ENCODE results near the gene GPR158.
"Not testable (repeated sequence)": the region's sequence is repeated elsewhere in the genome, so short reads cannot be mapped to it uniquely, and the experiment has no call there.

Gene GPR158, protein sequence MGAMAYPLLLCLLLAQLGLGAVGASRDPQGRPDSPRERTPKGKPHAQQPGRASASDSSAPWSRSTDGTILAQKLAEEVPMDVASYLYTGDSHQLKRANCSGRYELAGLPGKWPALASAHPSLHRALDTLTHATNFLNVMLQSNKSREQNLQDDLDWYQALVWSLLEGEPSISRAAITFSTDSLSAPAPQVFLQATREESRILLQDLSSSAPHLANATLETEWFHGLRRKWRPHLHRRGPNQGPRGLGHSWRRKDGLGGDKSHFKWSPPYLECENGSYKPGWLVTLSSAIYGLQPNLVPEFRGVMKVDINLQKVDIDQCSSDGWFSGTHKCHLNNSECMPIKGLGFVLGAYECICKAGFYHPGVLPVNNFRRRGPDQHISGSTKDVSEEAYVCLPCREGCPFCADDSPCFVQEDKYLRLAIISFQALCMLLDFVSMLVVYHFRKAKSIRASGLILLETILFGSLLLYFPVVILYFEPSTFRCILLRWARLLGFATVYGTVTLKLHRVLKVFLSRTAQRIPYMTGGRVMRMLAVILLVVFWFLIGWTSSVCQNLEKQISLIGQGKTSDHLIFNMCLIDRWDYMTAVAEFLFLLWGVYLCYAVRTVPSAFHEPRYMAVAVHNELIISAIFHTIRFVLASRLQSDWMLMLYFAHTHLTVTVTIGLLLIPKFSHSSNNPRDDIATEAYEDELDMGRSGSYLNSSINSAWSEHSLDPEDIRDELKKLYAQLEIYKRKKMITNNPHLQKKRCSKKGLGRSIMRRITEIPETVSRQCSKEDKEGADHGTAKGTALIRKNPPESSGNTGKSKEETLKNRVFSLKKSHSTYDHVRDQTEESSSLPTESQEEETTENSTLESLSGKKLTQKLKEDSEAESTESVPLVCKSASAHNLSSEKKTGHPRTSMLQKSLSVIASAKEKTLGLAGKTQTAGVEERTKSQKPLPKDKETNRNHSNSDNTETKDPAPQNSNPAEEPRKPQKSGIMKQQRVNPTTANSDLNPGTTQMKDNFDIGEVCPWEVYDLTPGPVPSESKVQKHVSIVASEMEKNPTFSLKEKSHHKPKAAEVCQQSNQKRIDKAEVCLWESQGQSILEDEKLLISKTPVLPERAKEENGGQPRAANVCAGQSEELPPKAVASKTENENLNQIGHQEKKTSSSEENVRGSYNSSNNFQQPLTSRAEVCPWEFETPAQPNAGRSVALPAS (N-terminal part only)

DNA sequence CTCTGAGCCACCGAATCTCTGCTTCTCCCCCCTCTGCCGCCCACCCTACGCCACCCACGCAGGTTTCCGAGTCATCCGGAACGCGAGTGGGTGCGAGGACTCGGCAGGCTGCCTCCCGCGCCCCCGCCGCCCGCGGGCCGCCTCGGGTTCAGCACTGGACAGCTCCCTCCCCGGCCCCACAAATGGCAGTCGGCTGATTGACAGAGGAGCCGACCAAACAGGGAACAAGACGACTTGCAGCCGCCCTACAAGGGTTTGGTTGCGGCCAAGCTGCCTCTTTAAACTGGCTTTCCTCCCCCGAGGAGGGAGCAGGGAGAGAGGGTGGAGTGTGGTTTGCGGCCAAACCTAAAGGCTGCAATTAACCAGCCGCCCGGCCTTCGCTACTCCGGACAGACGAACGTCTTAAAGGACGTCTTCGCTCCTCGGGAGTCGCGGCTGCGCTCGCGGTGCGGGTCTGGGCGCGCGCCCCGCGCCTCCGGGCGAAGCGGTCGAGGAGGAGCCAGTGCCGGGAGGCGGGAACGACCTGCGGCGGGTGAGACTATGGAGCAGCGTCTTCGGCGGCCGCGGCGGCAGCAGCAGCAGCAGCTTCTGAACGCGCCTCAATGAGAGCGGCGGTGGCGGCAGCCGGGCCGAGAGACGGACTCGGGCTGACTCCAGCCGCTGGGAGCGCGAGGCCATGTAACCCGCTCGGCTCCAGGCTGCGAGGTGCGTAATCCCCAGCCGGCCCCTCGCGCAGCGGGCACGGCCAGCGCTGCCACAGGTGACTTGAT is at the start of gene GPR158:
TSS of gene GPR158 (plus strand) at position 541 of the 770 bp plus-strand sequence. CDS start 420 bp downstream, outside the sequence.
- peak; percentile 58 for DNase-seq (ENCODE audit: low read depth)

DNA sequence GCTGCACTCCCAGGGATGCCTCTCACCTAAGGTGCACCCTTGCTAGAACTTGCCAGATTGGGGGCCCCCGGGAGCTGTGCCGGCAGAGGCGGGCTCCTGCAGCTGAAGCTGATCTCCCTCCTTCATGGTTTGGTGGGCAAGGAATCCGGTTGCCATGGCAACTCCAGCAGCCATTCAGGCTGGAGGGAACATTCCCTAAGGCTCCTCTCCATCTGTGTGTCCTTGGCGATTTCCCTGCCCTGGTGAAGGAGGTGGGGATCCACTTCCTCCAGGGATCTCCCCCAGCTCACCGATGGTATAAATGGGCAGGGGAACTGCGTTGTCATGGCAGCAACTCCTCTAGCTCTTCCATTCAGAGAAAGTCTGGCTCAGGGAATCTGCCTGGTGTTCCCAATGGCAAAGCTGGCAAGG is 49.6 kb upstream of the GPR158 start:
- DNase-seq (ENCODE audit: low read depth): no peak

DNA sequence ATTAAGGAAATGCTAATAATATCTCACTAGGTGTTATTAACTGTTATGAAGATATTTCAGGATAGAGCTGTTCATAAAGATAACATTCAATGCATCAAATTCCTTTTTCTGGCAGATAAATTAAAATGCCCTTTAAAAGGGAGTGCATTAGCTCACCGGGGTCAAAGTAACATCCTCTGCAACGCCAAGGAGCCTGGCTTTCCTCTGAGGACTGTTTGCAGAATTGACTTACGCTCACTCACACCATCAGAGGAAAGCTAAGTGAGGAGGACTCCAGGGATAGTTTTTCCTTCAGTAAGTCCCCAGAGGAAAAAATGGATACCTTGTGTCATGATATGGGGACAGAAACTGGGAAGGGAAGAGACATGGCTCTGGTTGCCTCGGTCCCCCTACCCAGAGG is 45.2 kb upstream of the GPR158 start:
- no peak for DNase-seq (ENCODE audit: low read depth)

DNA sequence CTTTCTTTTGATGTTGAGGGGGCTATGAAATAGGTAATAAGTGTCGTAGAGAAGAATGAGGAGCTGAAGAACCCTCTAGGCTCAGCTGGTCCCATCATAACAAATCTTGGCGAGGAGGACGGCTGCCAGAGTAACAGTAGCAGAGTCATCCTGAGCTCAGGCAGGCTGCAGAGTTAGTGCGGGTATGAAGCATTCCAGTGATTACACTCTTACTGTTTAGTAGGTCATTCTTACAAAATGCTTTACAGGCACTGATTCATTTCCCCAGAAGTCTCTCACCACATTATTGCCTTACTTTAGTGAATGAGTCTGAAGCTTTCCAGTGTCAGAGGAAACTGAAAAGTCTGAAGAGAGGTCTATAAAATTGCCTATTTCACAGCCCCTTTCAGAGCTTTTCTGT is 43.9 kb upstream of the GPR158 start:
- peak; percentile 65 for DNase-seq (ENCODE audit: low read depth)

DNA sequence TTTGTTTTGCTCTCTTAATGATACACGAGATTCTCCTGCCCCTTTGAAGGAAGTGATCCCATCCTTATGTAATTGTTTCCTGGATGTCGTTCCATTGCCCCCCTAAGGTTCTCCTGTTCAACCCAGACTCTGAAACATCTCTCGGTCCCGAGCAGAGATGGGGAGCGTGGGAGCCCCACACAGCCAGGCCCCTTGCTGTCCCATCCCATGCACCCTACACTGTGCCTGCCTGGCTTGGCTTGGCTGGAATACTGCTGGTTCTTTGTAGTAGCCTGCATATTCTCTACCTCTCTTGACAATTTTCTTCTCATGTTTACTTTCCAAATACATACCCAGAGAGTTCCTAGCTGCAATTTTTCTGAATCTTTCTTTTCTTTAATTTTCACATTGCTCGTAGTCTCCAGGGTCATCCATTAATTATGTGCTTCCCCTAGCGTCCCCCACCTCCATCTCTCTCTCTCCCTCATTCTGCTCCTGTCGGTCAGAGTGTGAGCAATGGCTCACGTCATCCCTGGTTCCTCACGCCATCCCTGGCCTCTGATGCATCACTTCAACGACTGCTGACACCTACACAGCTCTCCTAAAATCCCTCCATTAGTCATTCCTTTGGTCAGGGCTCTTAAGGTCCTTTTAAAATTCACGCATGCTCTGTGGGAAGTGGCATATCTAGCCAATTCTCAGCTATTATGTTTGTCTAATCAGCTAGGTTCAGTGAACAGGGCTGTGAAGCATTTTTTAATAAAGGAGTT is 32.5 kb upstream of the GPR158 start:
- DNase-seq (ENCODE audit: low read depth): peak; percentile 49

DNA sequence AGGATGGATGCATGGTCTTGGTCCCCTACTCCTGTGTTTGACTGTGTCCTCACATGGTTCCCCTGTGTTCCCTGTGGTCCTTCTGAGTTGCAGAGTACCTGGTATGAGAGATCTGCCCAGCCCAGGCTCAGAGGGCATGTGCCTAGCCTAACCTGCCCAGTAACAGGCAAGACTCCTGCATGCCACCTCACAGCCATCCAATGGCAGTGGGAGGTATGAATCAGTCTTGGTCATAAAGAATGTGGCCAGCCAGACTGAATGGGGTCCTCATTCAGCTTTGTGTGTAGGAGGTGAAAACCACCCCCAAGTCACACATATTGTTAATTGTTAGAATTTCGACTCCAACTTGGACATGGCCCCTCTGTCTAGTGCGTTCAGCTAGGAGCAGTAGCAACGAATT is 17.2 kb upstream of the GPR158 start:
- DNase-seq (ENCODE audit: low read depth): no peak

DNA sequence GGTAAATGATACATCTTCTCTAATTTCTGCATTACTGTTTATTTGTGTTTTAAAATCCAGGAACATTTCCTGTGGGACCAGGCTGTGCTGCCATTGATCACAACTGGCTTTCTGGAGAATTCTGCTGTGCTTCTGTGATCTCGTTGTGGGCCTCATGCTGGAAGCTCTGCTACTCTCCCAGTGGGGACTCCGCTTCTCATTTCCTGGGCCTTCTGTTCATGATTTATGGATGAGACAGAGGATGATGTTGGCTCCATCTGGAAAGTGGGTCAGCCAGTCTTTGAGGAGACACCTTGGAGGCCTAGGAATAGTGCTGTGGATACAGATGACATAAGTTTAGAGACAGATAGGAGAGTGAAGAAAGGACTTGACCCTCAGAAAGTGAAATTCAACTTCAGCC is 15.2 kb upstream of the GPR158 start:
- no peak for DNase-seq (ENCODE audit: low read depth)

DNA sequence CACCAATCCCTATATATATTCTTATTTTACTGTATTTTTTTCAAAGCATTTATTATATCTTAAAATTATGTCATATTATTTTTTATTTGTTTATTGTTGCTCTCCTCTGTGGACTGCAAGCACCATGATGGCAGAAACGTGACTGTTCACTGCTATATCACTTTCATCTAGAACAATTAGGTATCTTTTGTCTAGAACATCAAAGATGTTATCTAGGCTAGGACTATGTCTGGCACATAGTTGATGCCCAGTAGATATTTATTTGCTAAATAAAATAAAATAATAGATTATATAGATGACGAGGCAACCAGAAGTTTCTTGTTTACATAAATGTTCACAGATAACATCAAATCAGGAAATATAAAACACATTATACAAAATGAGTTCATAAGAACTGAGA is 12.4 kb upstream of the GPR158 start:
- DNase-seq (ENCODE audit: low read depth): no peak

DNA sequence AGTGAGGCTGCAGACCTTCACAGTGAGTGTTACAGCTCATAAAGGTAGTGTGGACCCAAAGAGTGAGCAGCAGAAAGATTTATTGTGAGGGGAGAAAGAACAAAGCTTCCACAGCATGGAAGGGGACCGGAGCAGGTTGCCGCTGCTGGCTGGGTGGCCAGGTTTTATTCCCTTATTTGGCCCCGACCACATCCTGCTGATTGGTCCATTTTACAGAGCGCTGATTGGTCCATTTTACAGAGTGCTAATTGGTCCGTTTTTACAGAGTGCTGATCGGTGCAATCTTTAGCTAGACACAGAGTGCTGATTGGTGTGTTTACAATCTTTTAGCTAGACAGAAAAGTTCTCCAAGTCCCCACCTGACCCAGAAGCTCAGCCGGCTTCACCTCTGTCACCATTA is 11.3 kb upstream of the GPR158 start:
- DNase-seq (ENCODE audit: low read depth): not testable (repeated sequence)

DNA sequence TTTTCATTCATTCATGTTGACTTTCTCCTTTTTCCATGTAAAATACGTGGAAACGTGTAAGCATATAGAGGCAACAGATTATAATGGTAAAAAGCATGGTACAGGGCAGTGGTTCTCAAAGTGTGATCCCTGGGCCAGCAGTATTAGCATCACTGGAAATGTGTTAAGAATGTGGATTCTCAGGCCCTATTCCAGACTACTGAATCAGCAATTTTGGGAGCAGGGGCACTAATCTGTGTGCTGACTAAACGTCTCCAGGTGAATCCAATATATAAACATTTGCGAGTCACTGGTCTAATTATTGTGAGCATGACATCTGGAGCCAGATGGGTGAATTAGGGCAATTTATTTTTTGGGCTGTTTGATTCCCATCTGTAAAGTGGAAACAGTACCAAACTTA is 5.1 kb upstream of the GPR158 start:
- DNase-seq (ENCODE audit: low read depth): no peak

DNA sequence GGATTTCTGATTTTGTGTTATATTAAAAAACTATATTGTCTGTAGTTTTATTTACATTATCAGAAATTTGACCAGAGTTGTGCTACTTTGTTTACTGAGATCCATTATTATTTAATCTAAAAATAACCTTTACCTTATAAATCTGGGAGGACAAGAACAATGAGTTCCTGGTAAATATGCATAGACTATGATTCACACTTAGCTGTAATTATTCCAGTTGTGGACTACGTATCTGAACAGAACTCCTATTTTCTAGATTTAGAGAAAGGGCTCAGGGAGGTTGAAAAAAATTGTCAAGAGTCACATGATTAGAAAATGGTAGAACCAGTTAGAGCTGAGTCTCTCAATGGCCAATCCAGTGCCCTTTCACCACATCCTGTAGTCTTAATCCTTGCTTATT is 4.2 kb upstream of the GPR158 start:
- no peak for DNase-seq (ENCODE audit: low read depth)

DNA sequence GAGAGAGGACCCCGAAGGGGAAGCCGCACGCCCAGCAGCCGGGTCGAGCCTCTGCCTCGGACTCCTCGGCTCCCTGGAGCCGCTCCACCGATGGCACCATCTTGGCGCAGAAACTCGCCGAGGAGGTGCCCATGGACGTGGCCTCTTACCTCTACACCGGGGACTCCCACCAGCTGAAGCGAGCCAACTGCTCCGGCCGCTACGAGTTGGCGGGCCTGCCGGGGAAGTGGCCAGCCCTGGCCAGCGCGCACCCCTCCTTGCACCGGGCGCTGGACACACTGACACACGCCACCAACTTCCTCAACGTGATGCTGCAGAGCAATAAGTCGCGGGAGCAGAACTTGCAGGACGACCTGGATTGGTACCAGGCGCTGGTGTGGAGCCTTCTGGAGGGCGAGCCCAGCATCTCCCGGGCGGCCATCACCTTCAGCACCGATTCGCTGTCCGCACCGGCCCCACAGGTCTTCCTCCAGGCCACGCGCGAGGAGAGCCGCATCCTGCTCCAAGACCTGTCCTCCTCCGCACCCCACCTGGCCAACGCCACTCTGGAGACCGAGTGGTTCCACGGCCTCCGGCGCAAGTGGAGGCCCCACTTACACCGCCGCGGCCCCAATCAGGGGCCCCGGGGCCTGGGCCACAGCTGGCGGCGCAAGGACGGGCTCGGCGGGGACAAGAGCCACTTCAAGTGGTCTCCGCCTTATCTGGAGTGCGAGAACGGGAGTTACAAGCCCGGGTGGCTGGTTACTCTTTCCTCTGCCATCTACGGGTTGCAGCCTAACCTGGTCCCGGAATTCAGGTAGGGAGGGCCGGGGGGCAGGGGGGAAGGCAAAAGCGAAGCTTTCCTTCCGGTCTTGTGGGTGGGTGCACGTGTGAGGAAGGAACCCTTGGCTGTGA is 973 bp downstream of the GPR158 start:
- no peak for DNase-seq (ENCODE audit: low read depth)

DNA sequence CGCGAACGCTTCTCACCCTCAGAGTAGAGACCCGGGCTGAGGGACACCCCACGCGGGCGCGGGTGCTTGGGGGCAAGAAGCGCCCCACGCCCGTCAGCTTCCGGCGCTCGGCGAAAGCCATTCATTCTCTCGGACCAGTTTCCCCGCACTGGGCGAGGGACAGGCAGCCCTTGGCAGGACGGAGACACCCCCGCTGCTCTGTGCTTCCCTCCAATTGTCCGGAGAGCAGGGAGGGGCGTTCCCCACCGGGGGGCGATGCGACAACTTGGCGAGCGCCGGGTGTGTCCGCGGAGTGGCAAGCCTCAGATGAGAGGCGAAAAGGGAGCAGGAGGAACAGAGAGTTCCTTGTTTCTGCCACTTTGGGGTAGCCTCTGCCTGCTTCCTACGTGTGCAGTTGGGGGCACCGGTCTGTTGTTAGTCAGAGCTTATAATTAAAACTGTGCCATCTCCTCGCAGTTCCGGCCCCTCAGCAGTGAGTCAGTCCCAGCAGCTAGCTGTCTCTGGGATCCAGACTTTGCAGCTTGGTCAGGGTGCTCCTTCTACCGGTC is 1.7 kb downstream of the GPR158 start:
- DNase-seq (ENCODE audit: low read depth): peak; percentile 9

DNA sequence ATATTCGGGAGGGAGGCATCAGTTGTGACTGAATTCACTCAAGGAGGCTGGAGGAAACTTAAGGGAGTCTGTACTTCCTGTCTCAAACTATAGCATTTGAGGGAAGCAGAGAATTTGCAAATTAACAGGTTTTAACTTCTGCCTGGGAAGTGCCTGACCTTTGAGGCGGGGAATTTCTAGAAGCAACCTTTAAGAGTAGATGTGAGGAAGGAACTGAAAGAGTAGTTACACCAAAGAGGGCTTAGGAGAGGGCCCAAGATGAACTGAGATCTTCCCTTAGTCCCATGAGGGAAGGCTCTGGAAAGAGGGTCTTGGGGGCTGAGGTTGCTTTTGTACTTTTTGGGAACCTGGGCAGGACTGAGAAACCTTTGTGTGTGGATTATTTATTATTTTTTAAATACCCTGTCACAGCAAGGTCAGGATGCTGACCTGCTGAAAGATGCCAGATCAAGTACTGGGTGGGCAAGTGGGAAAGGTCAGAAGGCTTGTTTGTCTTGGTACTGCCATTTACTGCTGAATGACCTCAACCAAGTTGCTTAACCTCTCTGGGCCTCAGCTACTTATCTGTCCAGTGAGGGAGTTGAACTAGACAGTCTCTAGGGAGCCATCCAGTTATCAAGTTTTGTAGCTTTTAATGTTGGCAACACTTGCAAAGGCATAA is 2.4 kb downstream of the GPR158 start:
- DNase-seq (ENCODE audit: low read depth): no peak

DNA sequence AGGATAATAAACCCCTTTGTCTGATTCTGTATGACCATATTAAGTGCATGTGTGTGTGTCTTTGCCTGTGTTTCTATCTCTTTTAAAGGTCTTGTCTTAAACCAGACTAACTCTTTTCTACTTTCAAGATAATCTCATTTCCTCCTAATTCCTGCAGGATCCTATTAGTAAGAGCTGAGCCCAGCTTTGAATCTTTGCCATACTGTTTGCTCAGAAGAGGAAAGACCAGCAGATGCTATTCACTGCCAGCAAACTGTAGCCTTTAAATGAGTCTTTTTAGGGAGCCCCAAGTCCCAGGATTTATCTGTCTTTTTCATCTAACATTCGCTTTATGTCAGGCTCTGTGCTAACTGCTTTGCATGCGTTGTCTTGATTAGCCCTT is 2.9 kb downstream of the GPR158 start:
- no peak for DNase-seq (ENCODE audit: low read depth)

DNA sequence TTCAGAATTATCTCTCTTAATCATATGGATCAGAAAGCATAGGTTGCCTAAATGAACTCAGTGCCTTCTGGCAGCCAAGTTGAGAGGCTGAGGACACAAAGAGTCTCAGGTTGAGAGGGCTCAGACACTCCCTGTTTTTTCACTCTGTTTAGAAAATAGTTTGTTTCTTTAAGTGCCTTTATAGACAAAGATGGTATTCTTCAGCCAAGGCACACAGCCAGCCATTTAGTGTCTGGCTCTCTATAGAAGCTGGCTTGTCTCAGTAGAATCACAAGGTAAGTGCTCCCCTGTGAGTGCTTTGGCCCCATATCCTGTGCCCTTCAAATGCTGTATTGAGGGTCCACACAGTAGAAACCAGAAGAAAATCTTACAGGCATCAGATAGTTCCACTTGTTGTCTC is 3.6 kb downstream of the GPR158 start:
- DNase-seq (ENCODE audit: low read depth): no peak

DNA sequence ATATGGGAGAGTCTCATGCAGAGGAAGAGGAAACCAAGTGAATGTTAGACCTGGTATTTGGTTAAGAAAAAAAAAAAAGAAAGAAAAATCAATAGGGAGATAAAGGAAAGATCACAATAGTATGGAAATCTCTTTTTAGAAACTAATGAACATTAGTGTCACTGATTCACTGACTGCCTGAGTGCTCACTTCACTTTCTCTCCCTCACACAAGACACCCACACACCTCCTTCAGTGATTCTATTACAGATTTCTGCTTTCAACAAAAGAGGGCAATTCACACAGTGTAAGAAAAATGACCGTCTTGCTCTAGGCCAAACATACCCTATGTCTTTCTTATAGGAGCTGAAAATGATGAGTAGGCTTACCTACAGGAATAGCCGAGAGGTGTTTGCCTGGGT is 6.0 kb downstream of the GPR158 start:
- no peak for DNase-seq (ENCODE audit: low read depth)

DNA sequence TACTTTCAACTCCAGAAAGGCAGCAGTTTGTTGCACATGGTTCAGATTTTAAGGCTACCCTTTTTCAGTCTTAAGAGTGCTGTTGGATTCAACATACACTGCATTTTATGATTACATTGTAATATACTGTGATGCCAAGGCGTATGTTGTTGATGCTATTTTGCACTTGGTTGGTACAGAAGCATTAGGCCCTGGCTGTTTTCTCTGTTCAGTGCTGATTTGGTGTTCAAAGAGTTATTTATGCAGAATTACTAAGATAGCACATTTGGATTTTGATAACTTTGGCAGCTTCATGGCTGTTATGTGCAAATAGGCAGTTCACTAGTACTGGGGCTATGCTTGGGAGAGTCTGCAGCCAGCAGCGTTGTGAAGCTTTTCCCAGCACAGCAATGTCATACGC is 7.8 kb downstream of the GPR158 start:
- DNase-seq (ENCODE audit: low read depth): no peak
